GM18511 (cell line): Measurements from ENCODE around the gene ANKRD26.

Experiments
- ATAC-seq: cut with Tn5 transposase; IDR thresholded peaks from one replicate; pipeline ENCODE4 v1.9.1; 2021; ENCODE audit warnings: mild to moderate bottlenecking, moderate library complexity; ENCODE audit not compliant: unreplicated experiment

ANKRD26 gene

DNA sequence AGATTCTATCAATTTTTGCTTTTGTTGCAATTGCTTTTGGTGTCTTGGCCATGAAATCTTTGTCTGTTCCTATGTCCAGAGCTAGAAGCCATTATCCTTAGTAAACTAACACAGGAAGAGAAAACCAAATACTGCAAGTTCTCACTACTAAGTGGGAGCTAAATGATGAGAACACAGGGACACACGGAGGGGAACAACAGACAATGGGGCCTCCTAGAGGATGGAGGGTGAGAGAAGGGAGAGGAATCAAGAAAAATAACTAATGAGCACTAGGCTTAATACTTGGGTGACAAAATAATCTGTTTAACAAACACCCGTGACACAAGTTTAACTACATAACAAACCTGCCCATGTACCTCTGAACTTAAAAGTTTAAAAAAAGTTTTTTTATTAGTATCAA is 78.2 kb downstream of the ANKRD26 start:
- no peak for ATAC-seq

GRCh38 chr10:27020243-27020642 is 80.1 kb downstream of the ANKRD26 start:
- no peak for ATAC-seq

DNA sequence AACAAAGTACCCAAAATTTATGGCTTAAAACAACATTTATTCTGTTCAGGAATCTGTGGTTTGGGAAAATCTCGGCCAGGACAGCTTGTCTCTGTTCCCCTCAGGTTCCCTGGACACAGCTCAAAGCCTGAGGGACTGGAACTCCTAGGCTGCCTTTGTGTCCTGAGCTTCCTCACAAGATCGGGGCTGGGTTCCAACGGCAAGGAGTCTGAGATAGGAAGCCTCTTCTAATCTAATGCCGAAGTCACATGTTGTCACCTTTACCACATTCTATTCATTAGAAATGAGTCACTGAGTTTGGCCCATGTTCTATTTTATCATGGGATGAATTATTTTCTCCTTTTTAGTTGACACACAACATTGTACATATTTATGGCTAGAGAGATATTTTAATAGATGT is 80.5 kb downstream of the ANKRD26 start:
- no peak for ATAC-seq

- no peak for ATAC-seq
Observed at GRCh38 chr10:26997610-26998009, 102.7 kb downstream of the ANKRD26 start.

DNA sequence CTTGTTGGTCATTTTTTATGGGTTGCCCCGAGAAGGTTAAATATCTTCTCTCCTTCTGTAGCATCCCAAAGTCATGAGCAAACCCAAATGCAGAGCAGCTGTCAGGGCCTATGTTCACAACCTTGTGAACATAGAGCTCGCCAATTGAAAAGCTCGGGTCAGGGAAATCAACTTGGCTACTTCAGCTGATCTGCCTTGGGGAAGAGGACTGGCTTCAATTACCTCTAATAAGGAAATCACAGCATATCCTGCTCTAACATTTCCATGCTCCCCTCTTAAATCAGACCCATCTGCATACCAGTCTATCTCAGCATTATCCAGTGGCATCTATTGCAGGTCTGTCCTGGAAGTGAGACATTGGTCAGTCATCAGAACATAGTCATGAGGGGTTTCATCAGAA is 105.6 kb downstream of the ANKRD26 start:
- ATAC-seq = no peak

DNA sequence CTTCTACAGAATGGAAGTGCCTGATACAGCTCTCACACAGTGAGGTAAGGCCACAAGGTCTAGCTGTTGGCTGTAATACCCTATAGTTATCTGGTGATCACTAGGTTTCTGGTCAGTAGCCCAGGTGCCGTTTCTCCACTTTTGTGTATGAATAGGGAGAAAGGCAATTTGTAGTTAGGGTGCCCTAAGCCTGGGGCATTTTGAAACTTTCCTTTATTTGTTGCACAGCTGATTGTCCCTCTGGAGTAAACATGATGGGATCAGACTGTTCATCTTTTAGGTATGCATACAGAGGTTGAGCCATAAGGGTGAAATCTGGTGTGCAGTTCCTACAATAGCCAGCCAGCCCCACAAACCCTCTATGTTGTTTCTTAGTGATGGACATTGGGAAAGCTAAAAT is 112.4 kb downstream of the ANKRD26 start:
- no peak for ATAC-seq

GRCh38 chr10:26983156-26983555 is 117.1 kb downstream of the ANKRD26 start:
- ATAC-seq = no peak

- ATAC-seq = no peak
Observed at GRCh38 chr10:26982058-26982457, 118.2 kb downstream of the ANKRD26 start.

DNA sequence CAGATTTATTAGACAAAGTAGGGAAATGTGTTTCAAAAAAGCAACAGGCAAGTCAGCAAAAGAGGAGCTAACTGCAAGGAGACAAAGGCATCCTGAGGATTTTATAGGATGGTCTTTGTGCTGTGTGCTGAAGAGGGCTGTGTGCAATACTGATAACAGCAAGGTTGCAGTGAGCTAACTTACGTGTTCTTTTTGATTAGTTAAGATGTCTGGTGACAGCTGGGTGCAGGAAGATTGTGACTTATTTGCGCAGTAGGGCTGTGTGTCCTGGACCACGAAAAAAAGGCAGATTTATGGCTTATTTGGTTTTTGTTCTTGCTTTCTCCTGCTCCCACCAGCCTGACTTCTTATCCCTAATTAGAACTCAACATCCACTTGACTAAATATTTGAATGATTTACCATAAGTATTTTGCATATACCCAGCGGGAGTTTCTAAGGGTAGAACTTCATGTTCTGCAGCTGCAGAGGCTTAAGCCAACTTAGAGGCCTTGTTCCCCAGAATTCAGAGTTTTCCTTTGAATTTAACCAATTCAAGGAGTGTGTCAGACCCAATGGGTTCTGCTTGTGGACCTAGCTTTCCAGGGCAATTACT is 119.0 kb downstream of the ANKRD26 start:
- no peak for ATAC-seq

DNA sequence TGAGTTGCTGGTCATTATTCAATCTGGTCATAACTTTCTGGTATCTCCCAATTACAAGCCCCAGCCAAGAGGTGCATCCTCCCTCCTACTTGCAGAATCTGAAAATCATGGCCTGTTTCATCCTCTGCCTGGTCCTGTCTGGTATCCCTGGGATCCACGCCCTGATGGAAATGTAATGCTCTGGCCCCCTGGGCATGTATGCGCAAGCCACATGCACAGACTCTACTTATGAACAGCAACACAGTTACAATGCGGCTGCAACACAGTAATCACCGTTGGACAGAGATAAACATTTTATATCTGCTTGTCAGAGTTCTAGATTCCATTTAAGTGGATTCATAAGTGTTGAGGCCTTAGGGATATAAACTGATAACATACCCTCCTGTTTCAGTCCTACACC is 121.8 kb downstream of the ANKRD26 start:
- no peak for ATAC-seq

GRCh38 chr10:26977635-26978034 is 122.7 kb downstream of the ANKRD26 start:
- ATAC-seq = no peak

GRCh38 chr10:26970667-26971066 is 129.6 kb downstream of the ANKRD26 start:
- ATAC-seq = no peak

GRCh38 chr10:26969145-26969926 is 131.0 kb downstream of the ANKRD26 start:
- peak; percentile 78 for ATAC-seq

DNA sequence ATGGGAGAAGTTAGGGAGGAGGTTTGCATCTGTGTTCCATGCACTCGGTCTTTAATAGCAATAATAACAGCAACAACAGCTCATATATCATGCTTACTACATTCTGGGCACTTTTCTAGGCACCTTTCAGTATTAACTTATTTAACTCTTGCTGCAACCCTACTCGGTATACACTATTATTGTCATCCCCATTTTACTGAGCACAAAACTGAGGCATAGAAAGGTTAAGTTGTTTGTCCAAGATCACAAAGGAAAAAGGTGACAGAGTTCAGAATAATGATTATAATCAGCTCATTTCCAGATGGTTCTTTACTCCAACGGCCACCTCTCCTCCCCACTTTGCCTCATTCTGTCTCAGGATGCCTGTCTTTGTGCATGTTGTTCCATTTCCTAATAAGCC is 137.5 kb downstream of the ANKRD26 start:
- ATAC-seq = no peak

DNA sequence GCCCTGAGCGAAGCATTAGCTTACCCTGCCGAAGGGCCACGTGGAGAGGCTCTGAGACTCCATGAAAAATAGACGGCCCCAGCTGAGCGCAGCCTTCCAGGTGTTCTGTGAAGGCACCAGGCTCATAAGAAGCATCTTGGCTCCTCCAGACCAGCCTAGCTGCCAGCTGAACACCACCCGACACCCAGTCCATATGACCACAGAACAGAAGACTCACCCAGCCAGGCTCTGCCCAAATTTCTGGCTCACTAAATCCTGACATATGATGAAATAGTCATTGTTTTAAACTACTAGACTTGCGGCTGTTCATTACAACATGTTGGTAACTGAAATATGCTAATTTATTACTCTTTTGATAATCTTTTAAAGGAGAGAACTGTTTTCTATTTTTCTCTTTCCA is 140.0 kb downstream of the ANKRD26 start:
- ATAC-seq = no peak

DNA sequence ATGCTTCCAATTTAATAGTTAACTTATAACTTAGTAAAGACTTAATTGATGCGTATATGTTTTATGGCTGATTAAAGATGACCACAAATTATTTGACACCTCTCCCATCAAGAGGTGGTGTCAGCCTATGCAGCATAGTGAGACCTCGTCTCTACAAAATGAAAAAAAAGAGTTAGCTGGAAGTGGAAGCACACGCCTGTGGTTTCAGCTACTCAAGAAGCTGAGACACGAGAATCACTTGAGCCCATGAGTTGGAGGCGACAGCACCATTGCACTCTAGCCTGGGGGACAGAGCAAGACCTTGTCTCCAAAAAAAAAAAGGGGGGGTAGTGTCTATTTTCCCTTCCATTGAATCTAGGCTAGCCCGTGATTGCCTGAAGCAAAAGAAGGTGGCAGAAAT is 140.5 kb downstream of the ANKRD26 start:
- ATAC-seq = no peak
